Natural killer cell (primary cell): ENCODE data around the gene PTCD2. TPM values are rescaled to one million over a fixed set of nuclear protein-coding genes. Genes with fewer than 3 reads are reported as not detected.

Experiments
- ATAC-seq, 3 donors: fragments of 150-1000 bp in 2 of 3; fragments of 200-7000 bp in 1 of 3; cut with Tn5 transposase; 1 replicate in 1 of 3; 2 replicates in 2 of 3; pipeline ENCODE4 v1.10.0; 2021; ENCODE audit warnings: mild to moderate bottlenecking in 2 of 3, moderate library complexity in 2 of 3
- DNase-seq, 2 donors: peaks; one replicate each; pipeline versions ENCODE4 v3.0.0 to v3.0.0-alpha.2; 2013 to 2021; ENCODE audit warnings: mixed read lengths in 1 of 2
- H3K27ac ChIP-seq: one replicate; pipeline ENCODE4 v1.5.1; 2013; ENCODE audit warnings: mild to moderate bottlenecking, low read length
- H3K27me3 ChIP-seq: one replicate; pipeline ENCODE4 v1.6.1; 2013; ENCODE audit warnings: low read length; ENCODE audit not compliant: control insufficient read depth, insufficient read depth
- H3K36me3 ChIP-seq: one replicate; pipeline ENCODE4 v1.6.1; 2013; ENCODE audit warnings: low read length; ENCODE audit not compliant: control insufficient read depth, insufficient read depth
- H3K4me1 ChIP-seq: one replicate; pipeline ENCODE4 v1.6.1; 2013; ENCODE audit warnings: low read length; ENCODE audit not compliant: control insufficient read depth, insufficient read depth
- H3K4me3 ChIP-seq: one replicate; pipeline ENCODE4 v1.5.1; 2013; ENCODE audit warnings: low read length
- H3K9me3 ChIP-seq: one replicate; pipeline ENCODE4 v1.6.1; 2013; ENCODE audit warnings: low read length; ENCODE audit not compliant: control insufficient read depth, insufficient read depth
- H3K27ac Mint-ChIP-seq, 2 donors: one replicate each; pipeline ENCODE4 v1.8.0; 2022; ENCODE audit warnings: mild to moderate bottlenecking in 2 of 2, mixed read lengths in 2 of 2, moderate library complexity in 1 of 2
- H3K27me3 Mint-ChIP-seq, 2 donors: one replicate each; pipeline ENCODE4 v1.8.0; 2022; ENCODE audit warnings: low read depth in 2 of 2, mixed read lengths in 2 of 2
- H3K36me3 Mint-ChIP-seq: one replicate; pipeline ENCODE4 v1.8.0; 2022; ENCODE audit warnings: mixed read lengths
- H3K4me1 Mint-ChIP-seq, 2 donors: one replicate each; pipeline ENCODE4 v1.8.0; 2022; ENCODE audit warnings: mixed read lengths in 2 of 2
- H3K4me3 Mint-ChIP-seq: one replicate; pipeline ENCODE4 v1.8.0; 2022; ENCODE audit warnings: mild to moderate bottlenecking, moderate library complexity, mixed read lengths
- H3K9me3 Mint-ChIP-seq, 2 donors: one replicate each; pipeline ENCODE4 v1.8.0; 2022; ENCODE audit warnings: mixed read lengths in 2 of 2
- WGBS: methylation state at CpG from one replicate; pipeline ENCODE4 v1.1.7; 2013; ENCODE audit warnings: missing lambda C conversion rate; ENCODE audit not compliant: insufficient coverage; 5-methylcytosine and 5-hydroxymethylcytosine counted together
- intact Hi-C: fragments of 100-400 bp; cut with micrococcal nuclease; formaldehyde crosslinking; loops from one replicate; pipeline ENCODE4 v1.14.2; 2022
- total RNA-seq, 4 donors: library from RNA; stranded (reverse); fragments of 120-200 nt in 1 of 4; gene quantifications; one replicate each; pipeline versions ENCODE4 v1.2.3 to v1.2.4, GENCODE V29; 2013 to 2022
- TF ChIP-seq, protein P1 (sequence below): fragments of 200-600 bp; IDR thresholded peaks from one replicate; pipeline ENCODE4 v1.8.0; 2022; ENCODE audit warnings: antibody characterized with exemption

The PTCD2 gene
- total RNA-seq, 3 donors from 2014 or later (not counting 1 experiment from before 2014, with no cell fraction given): 4.9 to 5.9 (median 5.0) TPM

DNA sequence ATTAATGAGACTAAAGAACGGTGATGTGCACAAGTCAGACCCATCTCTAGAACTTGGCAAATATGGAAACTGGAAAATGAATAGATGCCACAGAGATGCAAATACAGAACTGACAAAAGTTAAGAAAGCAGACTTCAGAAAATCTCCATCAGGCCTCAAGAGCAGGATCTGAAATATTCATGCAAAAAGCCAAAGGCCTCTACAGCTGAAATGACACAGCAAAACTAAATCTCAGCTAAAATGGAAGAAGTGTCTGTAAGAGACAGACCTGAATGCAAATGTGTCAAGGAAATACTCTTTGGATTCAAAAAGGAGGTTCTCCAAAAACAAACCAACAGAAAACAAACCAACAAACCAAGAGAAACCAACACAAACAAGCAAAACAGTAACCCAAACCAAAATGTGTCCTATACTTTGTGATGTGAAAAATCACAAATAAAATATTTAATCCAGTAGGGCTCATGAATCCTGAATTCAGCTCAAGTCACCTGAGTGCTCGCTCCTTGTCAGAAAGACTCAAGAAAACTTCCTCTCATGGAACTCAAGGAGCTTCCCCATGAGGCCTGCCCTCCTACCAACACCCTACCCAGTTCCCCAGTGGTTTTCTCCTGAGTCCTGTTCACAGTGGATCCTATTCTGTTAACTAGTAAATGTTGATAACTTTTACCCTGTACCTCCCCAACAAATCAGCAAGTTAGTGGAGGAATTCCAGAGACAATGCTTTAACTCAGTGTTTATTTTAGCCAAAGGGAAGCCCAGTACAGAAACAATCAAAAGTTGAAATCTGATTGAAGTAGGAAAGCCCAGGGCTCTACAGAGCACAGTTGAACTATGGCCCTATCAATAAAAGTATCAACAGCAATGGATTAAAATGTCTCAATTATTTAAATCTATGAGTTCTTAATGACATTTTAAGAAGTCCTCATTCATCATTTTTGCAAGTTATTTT is 14.7 kb upstream of the PTCD2 start:
- H3K36me3 ChIP-seq: no peaks in the 10 kb centered on the region
- H3K4me3 ChIP-seq: no peak overlapping the region
- Mint-ChIP-seq H3K27ac (peak overlapping the region; percentile 75 to 85), H3K4me1 (peaks cover 37 to 38% of the 10 kb centered on the region in 2 donors), H3K36me3 (peaks cover 5% of the 10 kb centered on the region), H3K4me3 (peak overlapping the region; percentile 49), H3K9me3 (no peaks in the 10 kb centered on the region), H3K27me3 (no peaks in the 10 kb centered on the region)
- intact Hi-C loops: loop anchor here (5.0 kb wide), 2 partner anchors 523 to 718 kb away; partner anchors contain the start of gene MCCC2
- H3K27ac ChIP-seq: no peak overlapping the region
- H3K4me1 ChIP-seq: peaks cover 7% of the 10 kb centered on the region
- H3K9me3 ChIP-seq: no peaks in the 10 kb centered on the region
- no peak for DNase-seq
- 100% methylated on average over 2 of the region's 2 CpGs for WGBS
- H3K27me3 ChIP-seq: no peaks in the 10 kb centered on the region
- ATAC-seq: no peak
- TF ChIP-seq, protein P1, sequence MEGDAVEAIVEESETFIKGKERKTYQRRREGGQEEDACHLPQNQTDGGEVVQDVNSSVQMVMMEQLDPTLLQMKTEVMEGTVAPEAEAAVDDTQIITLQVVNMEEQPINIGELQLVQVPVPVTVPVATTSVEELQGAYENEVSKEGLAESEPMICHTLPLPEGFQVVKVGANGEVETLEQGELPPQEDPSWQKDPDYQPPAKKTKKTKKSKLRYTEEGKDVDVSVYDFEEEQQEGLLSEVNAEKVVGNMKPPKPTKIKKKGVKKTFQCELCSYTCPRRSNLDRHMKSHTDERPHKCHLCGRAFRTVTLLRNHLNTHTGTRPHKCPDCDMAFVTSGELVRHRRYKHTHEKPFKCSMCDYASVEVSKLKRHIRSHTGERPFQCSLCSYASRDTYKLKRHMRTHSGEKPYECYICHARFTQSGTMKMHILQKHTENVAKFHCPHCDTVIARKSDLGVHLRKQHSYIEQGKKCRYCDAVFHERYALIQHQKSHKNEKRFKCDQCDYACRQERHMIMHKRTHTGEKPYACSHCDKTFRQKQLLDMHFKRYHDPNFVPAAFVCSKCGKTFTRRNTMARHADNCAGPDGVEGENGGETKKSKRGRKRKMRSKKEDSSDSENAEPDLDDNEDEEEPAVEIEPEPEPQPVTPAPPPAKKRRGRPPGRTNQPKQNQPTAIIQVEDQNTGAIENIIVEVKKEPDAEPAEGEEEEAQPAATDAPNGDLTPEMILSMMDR: no peak

DNA sequence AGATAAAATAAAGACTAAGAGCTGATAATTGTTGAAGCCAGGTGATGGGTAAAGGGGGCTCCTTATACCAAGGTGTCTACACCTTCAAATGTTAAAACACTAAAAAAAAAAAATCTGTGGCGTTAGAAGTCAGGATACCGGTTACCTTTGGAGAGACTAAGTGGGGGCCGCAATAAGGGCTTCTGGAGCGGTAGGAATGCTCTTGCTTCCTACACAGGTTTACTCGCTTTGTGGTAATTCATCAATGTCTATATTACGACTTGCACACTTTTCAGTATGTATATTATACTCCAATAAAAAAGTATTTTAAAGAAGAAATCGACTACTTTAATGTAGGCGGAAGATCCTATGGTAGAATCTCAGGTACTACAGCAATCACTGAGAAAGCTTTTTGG is 12.6 kb upstream of the PTCD2 start:
- TF ChIP-seq, protein P1: no peak
- no peaks in the 10 kb centered on the region for H3K9me3 ChIP-seq
- H3K4me1 Mint-ChIP-seq: peaks cover 33 to 34% of the 10 kb centered on the region in 2 donors
- intact Hi-C loops: loop anchor here (5.0 kb wide), 2 partner anchors 525 to 720 kb away; partner anchors contain the start of gene MCCC2
- peak overlapping the region; percentile 93 to 96 for H3K27ac Mint-ChIP-seq
- peaks cover 7% of the 10 kb centered on the region for H3K36me3 ChIP-seq
- H3K4me3 ChIP-seq: peak overlapping the region; percentile 99
- peaks cover 14% of the 10 kb centered on the region for H3K36me3 Mint-ChIP-seq
- no peak for ATAC-seq
- peaks cover 7% of the 10 kb centered on the region for H3K4me1 ChIP-seq
- 5% methylated on average over 5 of the region's 8 CpGs for WGBS
- no peaks in the 10 kb centered on the region for H3K27me3 ChIP-seq
- H3K9me3 Mint-ChIP-seq: no peaks in the 10 kb centered on the region
- no peaks in the 10 kb centered on the region for H3K27me3 Mint-ChIP-seq
- H3K4me3 Mint-ChIP-seq: peak overlapping the region; percentile 96
- no peak for DNase-seq
- H3K27ac ChIP-seq: peak overlapping the region; percentile 99

DNA sequence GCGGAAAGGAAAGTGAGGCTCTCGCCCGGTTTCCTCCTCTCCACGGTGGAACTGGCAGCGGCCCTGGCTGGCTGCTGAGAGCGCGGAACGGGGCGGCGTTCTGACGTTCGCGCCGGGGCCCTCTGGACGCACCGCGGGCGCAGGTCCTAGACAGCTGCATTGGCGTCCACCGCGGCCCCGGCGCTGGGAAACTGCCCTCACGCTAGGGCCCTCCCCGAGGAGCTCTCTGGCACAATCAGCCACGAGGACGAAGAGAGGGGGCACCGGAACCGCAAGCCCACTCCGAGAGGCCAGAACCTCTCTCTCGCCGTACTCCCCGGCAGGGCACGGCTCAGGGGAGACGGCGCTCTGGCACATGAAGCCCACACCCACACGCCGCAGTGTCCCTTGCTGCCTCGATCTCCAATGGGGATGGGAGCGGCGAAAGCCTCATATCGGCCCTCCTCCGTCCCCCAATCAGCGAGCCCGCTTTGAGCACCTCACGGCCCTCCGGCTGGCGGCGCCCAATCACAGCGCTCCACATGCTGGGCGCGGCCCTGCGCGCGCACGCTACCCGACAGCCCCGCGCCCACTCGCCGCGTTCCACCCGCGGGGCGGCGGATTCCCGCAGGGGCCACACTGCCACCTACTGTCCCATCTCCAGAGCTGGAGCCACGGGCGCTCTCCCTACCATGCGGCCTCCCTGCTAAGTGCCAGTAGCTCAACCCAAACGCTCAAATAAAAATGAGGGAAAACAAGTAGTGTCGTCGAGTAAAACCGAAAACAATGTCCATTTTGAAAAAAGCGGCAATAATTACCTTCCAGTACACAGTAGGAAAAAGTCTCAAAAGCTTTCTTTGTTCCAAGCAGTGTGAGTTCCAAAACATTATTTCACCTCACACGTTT is 12.0 kb upstream of the PTCD2 start:
- DNase-seq (peak; percentile 96 to 98), ATAC-seq (peak; percentile 95 to 99 (median 96))
- peaks cover 14% of the 10 kb centered on the region for H3K36me3 Mint-ChIP-seq
- Histone ChIP-seq H3K4me3 (peak overlapping the region; percentile 99), H3K9me3 (no peaks in the 10 kb centered on the region), H3K27me3 (no peaks in the 10 kb centered on the region), H3K27ac (peak overlapping the region; percentile 99), H3K36me3 (peaks cover 12% of the 10 kb centered on the region), H3K4me1 (peaks cover 7% of the 10 kb centered on the region)
- intact Hi-C loops: loop anchor here (1.0 to 5.0 kb wide), 5 partner anchors 12 to 721 kb away; partner anchors contain the start of genes MCCC2, MRPS27 and PTCD2
- H3K27ac Mint-ChIP-seq: peak overlapping the region; percentile 93 to 96
- H3K4me1 Mint-ChIP-seq: peaks cover 33% of the 10 kb centered on the region in 2 donors
- 1% methylated on average over 76 of the region's 76 CpGs for WGBS
- TF ChIP-seq, protein P1: peak; percentile 80
- peak overlapping the region; percentile 96 for H3K4me3 Mint-ChIP-seq
- no peaks in the 10 kb centered on the region for H3K9me3 Mint-ChIP-seq
- H3K27me3 Mint-ChIP-seq: no peaks in the 10 kb centered on the region
